Measurements from ENCODE around the gene HASPIN.

HASPIN gene

DNA sequence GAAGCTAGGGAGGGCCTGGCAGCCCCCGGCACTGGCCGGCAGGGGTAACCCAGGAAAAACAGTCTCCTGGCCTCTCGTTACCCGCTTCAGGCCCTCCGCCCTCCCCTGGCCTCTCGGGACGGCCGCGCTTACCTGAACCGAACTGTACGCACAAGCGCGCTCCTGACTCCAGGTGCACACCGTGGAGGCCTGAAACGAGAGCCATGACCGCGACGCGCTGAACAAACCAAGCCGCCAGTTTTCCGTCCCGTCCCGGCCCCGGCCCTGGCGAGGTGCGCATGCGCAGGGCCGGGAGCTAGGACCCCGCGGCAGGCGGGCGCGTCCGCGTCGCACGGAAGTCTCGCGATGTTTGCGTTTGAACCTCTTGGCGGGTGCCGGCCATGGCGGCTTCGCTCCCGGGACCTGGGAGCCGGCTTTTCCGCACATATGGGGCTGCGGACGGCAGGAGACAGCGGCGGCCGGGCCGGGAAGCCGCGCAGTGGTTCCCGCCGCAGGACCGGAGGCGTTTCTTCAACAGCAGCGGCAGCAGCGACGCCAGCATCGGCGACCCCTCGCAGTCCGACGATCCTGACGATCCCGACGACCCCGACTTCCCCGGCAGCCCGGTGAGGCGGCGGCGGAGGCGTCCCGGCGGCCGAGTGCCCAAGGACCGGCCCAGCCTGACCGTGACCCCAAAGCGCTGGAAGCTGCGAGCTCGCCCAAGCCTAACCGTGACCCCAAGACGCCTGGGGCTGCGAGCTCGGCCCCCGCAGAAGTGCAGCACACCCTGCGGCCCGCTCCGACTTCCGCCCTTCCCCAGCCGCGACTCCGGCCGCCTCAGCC lies at the start of gene HASPIN:
Gene HASPIN, plus strand, starts transcription at position 348 of the 822 bp plus-strand sequence. Its CDS starts 33 bp downstream, at position 381.
- Histone ChIP-seq H3K27me3 (ENCODE audit: control insufficient read depth in 1 of 2, insufficient read depth in 2 of 2, low read length in 2 of 2) (no peaks in the 10 kb centered on the region), H3K4me1 (ENCODE audit: control insufficient read depth in 1 of 2, insufficient read depth in 2 of 2, low read length in 2 of 2) (peaks cover 32 to 35% of the 10 kb centered on the region in 2 donors), H3K9me3 (ENCODE audit: control insufficient read depth in 1 of 2, low read length in 2 of 2) (no peaks in the 10 kb centered on the region), H3K27ac (ENCODE audit: low read depth, low read length) (peak within 1 kb of the TSS; percentile 85), H3K4me3 (ENCODE audit: low read depth in 1 of 2, low read length in 2 of 2) (peak within 1 kb of the TSS; percentile 95 to 96), H3K9ac (ENCODE audit: low read depth in 1 of 2, low read length in 2 of 2) (peak within 1 kb of the TSS; percentile 85 to 91), H3K36me3 (ENCODE audit: control insufficient read depth in 1 of 2, insufficient read depth in 2 of 2, low read length in 2 of 2) (peaks cover under 1 to 4% of the 10 kb centered on the region in 2 donors)

GRCh38 chr17:3675886-3676285 lies 47.8 kb upstream of the HASPIN start:
- no peak overlapping the region for H3K27ac ChIP-seq (ENCODE audit: low read depth, low read length)
- H3K9me3 ChIP-seq (ENCODE audit: control insufficient read depth in 1 of 2, low read length in 2 of 2), result no peaks in the 10 kb centered on the region
- no peaks in the 10 kb centered on the region for H3K4me1 ChIP-seq (ENCODE audit: control insufficient read depth in 1 of 2, insufficient read depth in 2 of 2, low read length in 2 of 2)
- H3K27me3 ChIP-seq (ENCODE audit: control insufficient read depth in 1 of 2, insufficient read depth in 2 of 2, low read length in 2 of 2), result no peaks in the 10 kb centered on the region
- H3K4me3 ChIP-seq (ENCODE audit: low read depth in 1 of 2, low read length in 2 of 2), result no peak overlapping the region
- peaks cover 0 to 5% of the 10 kb centered on the region in 2 donors for H3K36me3 ChIP-seq (ENCODE audit: control insufficient read depth in 1 of 2, insufficient read depth in 2 of 2, low read length in 2 of 2)
- no peak overlapping the region for H3K9ac ChIP-seq (ENCODE audit: low read depth in 1 of 2, low read length in 2 of 2)

GRCh38 chr17:3678095-3678820 lies 45.4 kb upstream of the HASPIN start:
- Histone ChIP-seq H3K27me3 (ENCODE audit: control insufficient read depth in 1 of 2, insufficient read depth in 2 of 2, low read length in 2 of 2) (peaks cover 0 to 4% of the 10 kb centered on the region in 2 donors), H3K9ac (ENCODE audit: low read depth in 1 of 2, low read length in 2 of 2) (no peak overlapping the region), H3K27ac (ENCODE audit: low read depth, low read length) (no peak overlapping the region)

GRCh38 chr17:3678821-3679530 lies 44.7 kb upstream of the HASPIN start:
- Histone ChIP-seq H3K27me3 (ENCODE audit: control insufficient read depth in 1 of 2, insufficient read depth in 2 of 2, low read length in 2 of 2) (peaks cover 0 to 4% of the 10 kb centered on the region in 2 donors), H3K4me3 (ENCODE audit: low read depth in 1 of 2, low read length in 2 of 2) (no peak overlapping the region), H3K4me1 (ENCODE audit: control insufficient read depth in 1 of 2, insufficient read depth in 2 of 2, low read length in 2 of 2) (no peaks in the 10 kb centered on the region), H3K27ac (ENCODE audit: low read depth, low read length) (no peak overlapping the region), H3K9me3 (ENCODE audit: control insufficient read depth in 1 of 2, low read length in 2 of 2) (no peaks in the 10 kb centered on the region), H3K36me3 (ENCODE audit: control insufficient read depth in 1 of 2, insufficient read depth in 2 of 2, low read length in 2 of 2) (no peaks in the 10 kb centered on the region), H3K9ac (ENCODE audit: low read depth in 1 of 2, low read length in 2 of 2) (no peak overlapping the region)

More at GRCh38 chr17:3678095-3678820, 45.4 kb upstream of the HASPIN start:
- Histone ChIP-seq H3K9me3 (ENCODE audit: control insufficient read depth in 1 of 2, low read length in 2 of 2) (no peaks in the 10 kb centered on the region), H3K4me1 (ENCODE audit: control insufficient read depth in 1 of 2, insufficient read depth in 2 of 2, low read length in 2 of 2) (no peaks in the 10 kb centered on the region), H3K4me3 (ENCODE audit: low read depth in 1 of 2, low read length in 2 of 2) (no peak overlapping the region), H3K36me3 (ENCODE audit: control insufficient read depth in 1 of 2, insufficient read depth in 2 of 2, low read length in 2 of 2) (no peaks in the 10 kb centered on the region)

- Histone ChIP-seq H3K36me3 (ENCODE audit: control insufficient read depth in 1 of 2, insufficient read depth in 2 of 2, low read length in 2 of 2) (no peaks in the 10 kb centered on the region), H3K9ac (ENCODE audit: low read depth in 1 of 2, low read length in 2 of 2) (no peak overlapping the region), H3K4me1 (ENCODE audit: control insufficient read depth in 1 of 2, insufficient read depth in 2 of 2, low read length in 2 of 2) (no peaks in the 10 kb centered on the region), H3K27ac (ENCODE audit: low read depth, low read length) (no peak overlapping the region), H3K4me3 (ENCODE audit: low read depth in 1 of 2, low read length in 2 of 2) (no peak overlapping the region), H3K27me3 (ENCODE audit: control insufficient read depth in 1 of 2, insufficient read depth in 2 of 2, low read length in 2 of 2) (peaks cover 0 to 4% of the 10 kb centered on the region in 2 donors), H3K9me3 (ENCODE audit: control insufficient read depth in 1 of 2, low read length in 2 of 2) (no peaks in the 10 kb centered on the region)
Measured at GRCh38 chr17:3679531-3680126, 44.1 kb upstream of the HASPIN start.

DNA sequence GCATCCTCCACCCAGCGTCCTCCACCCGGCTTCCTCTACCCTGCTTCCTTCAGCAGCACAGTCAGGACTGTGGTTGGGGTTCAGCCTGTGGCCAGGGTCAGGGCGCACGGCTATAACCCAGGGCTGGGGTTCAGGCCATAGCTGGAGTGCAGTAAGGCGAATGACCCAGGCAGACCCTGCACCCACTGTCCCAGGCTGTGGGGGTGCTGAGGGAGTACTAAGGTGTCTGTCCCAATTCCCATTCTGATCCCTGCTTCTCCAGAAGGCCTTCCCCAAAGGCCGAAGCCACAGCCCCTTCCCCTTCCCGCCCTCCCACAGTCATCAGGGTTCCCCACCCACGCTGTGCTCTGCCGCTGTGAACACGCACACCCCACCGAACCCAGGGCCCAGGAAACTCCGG lies 42.6 kb upstream of the HASPIN start:
- H3K27me3 ChIP-seq (ENCODE audit: control insufficient read depth in 1 of 2, insufficient read depth in 2 of 2, low read length in 2 of 2), result peaks cover 0 to 4% of the 10 kb centered on the region in 2 donors
- H3K9ac ChIP-seq (ENCODE audit: low read depth in 1 of 2, low read length in 2 of 2), result no peak overlapping the region
- no peaks in the 10 kb centered on the region for H3K36me3 ChIP-seq (ENCODE audit: control insufficient read depth in 1 of 2, insufficient read depth in 2 of 2, low read length in 2 of 2)
- H3K27ac ChIP-seq (ENCODE audit: low read depth, low read length), result no peak overlapping the region
- no peaks in the 10 kb centered on the region for H3K9me3 ChIP-seq (ENCODE audit: control insufficient read depth in 1 of 2, low read length in 2 of 2)
- no peaks in the 10 kb centered on the region for H3K4me1 ChIP-seq (ENCODE audit: control insufficient read depth in 1 of 2, insufficient read depth in 2 of 2, low read length in 2 of 2)
- no peak overlapping the region for H3K4me3 ChIP-seq (ENCODE audit: low read depth in 1 of 2, low read length in 2 of 2)

DNA sequence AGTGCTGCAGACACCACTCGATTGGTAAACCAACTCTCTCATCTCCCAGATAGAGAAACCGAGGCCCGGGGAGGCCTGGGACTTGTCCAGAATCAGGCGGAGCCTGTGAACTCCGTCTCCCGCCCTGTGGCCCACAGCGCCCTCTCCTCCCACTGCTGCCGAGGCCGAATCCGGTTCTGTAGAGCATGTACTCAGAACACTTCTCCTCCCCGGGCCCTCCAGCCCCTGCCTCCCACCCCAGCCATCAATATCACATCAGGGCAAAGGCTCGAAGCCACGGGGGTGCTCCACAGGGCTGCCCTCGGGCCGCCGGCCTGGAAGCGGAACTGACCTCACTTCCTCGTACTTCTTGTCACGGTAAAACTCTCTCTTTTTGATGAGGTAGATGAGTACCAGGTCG lies 42.1 kb upstream of the HASPIN start:
- H3K4me1 ChIP-seq (ENCODE audit: control insufficient read depth in 1 of 2, insufficient read depth in 2 of 2, low read length in 2 of 2), result no peaks in the 10 kb centered on the region
- H3K9me3 ChIP-seq (ENCODE audit: control insufficient read depth in 1 of 2, low read length in 2 of 2), result no peaks in the 10 kb centered on the region
- H3K27me3 ChIP-seq (ENCODE audit: control insufficient read depth in 1 of 2, insufficient read depth in 2 of 2, low read length in 2 of 2), result peaks cover 0 to 4% of the 10 kb centered on the region in 2 donors
- no peak overlapping the region for H3K4me3 ChIP-seq (ENCODE audit: low read depth in 1 of 2, low read length in 2 of 2)
- H3K9ac ChIP-seq (ENCODE audit: low read depth in 1 of 2, low read length in 2 of 2), result no peak overlapping the region
- no peak overlapping the region for H3K27ac ChIP-seq (ENCODE audit: low read depth, low read length)
- no peaks in the 10 kb centered on the region for H3K36me3 ChIP-seq (ENCODE audit: control insufficient read depth in 1 of 2, insufficient read depth in 2 of 2, low read length in 2 of 2)

- Histone ChIP-seq H3K4me1 (ENCODE audit: control insufficient read depth in 1 of 2, insufficient read depth in 2 of 2, low read length in 2 of 2) (no peaks in the 10 kb centered on the region), H3K36me3 (ENCODE audit: control insufficient read depth in 1 of 2, insufficient read depth in 2 of 2, low read length in 2 of 2) (no peaks in the 10 kb centered on the region), H3K4me3 (ENCODE audit: low read depth in 1 of 2, low read length in 2 of 2) (no peak overlapping the region), H3K9ac (ENCODE audit: low read depth in 1 of 2, low read length in 2 of 2) (no peak overlapping the region), H3K27me3 (ENCODE audit: control insufficient read depth in 1 of 2, insufficient read depth in 2 of 2, low read length in 2 of 2) (peaks cover 0 to 4% of the 10 kb centered on the region in 2 donors), H3K27ac (ENCODE audit: low read depth, low read length) (no peak overlapping the region), H3K9me3 (ENCODE audit: control insufficient read depth in 1 of 2, low read length in 2 of 2) (no peaks in the 10 kb centered on the region)
Measured at GRCh38 chr17:3682033-3682432, 41.7 kb upstream of the HASPIN start.

DNA sequence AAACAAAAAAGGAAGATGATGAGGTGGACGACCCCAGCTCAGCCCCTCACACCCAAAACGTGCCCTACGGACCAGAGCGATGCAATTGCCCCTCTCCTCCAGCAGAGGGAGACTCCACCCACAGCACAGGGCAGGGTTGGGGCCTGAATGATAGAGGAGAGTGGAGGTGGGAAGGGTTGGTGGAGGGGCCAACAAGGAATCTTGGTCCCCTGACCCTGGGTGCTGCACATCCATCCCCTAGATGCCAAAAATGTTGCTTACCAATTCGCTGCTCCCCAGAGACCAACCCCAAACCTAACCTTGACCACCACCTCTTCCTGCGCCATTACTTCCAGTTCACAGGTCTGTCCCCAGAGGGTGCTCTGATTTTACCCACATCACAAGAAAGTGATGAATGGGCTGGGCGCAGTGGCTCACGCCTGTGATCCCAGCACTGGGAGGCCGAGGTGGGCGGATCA lies 40.6 kb upstream of the HASPIN start:
- Histone ChIP-seq H3K4me1 (ENCODE audit: control insufficient read depth in 1 of 2, insufficient read depth in 2 of 2, low read length in 2 of 2) (no peaks in the 10 kb centered on the region), H3K36me3 (ENCODE audit: control insufficient read depth in 1 of 2, insufficient read depth in 2 of 2, low read length in 2 of 2) (no peaks in the 10 kb centered on the region), H3K9ac (ENCODE audit: low read depth in 1 of 2, low read length in 2 of 2) (no peak overlapping the region), H3K4me3 (ENCODE audit: low read depth in 1 of 2, low read length in 2 of 2) (no peak overlapping the region), H3K27me3 (ENCODE audit: control insufficient read depth in 1 of 2, insufficient read depth in 2 of 2, low read length in 2 of 2) (peaks cover 0 to 4% of the 10 kb centered on the region in 2 donors), H3K9me3 (ENCODE audit: control insufficient read depth in 1 of 2, low read length in 2 of 2) (no peaks in the 10 kb centered on the region), H3K27ac (ENCODE audit: low read depth, low read length) (no peak overlapping the region)
